Measurements from ENCODE around the gene SYCE1L. TPM values are rescaled to one million over a fixed set of nuclear protein-coding genes. Genes with fewer than 3 reads are reported as not detected.
A peak's percentile ranks its signal among the peaks of the same experiment; 100 is the strongest.

SYCE1L gene
- total and polyA plus RNA-seq, 9 of the 15 experiments (the other 6 are each of a cell fraction or from before 2014, with no cell fraction given): 0.54 to 2.7 (median 1.1) TPM; not detected in 5

GRCh38 chr16:77191259-77191969 lies 7.8 kb upstream of the SYCE1L start (continued):
- TF ChIP-seq, protein P1, sequence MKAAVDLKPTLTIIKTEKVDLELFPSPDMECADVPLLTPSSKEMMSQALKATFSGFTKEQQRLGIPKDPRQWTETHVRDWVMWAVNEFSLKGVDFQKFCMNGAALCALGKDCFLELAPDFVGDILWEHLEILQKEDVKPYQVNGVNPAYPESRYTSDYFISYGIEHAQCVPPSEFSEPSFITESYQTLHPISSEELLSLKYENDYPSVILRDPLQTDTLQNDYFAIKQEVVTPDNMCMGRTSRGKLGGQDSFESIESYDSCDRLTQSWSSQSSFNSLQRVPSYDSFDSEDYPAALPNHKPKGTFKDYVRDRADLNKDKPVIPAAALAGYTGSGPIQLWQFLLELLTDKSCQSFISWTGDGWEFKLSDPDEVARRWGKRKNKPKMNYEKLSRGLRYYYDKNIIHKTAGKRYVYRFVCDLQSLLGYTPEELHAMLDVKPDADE (conservative IDR thresholded peaks at IDR 0.05; ENCODE audit: control insufficient read depth, low read depth, low read length): no peak
- TF ChIP-seq DIDO1 (tag; IDR thresholded peaks at IDR 0.05; ENCODE audit: low read depth) (0 out of 2 replicates have a peak, but pooled peaks have one; percentile 1), ILF3 (IDR thresholded peaks at IDR 0.05; ENCODE audit: borderline replicate concordance) (no peak), NR2F6 (CRISPR knock-in tag; IDR thresholded peaks at IDR 0.05) (no peak), SMAD3 (CRISPR knock-in tag; conservative IDR thresholded peaks at IDR 0.05) (no peak), CBFA2T3 (IDR thresholded peaks at IDR 0.05) (no peak), SAP30 (IDR thresholded peaks at IDR 0.05; ENCODE audit: borderline replicate concordance, insufficient read depth, low read depth, low read length, poor library complexity, severe bottlenecking) (peak; percentile 55), ZC3H4 (CRISPR knock-in tag; IDR thresholded peaks at IDR 0.05; ENCODE audit: borderline replicate concordance) (0 out of 2 replicates have a peak, but pooled peaks have one; percentile 44), HSF4 (CRISPR knock-in tag; IDR thresholded peaks at IDR 0.05; ENCODE audit: borderline replicate concordance) (no peak), ZFP91 (CRISPR knock-in tag; IDR thresholded peaks at IDR 0.05) (no peak), POLR3A (IDR thresholded peaks at IDR 0.05; ENCODE audit: borderline replicate concordance, extremely low read depth, insufficient read depth, insufficient read length) (no peak)
- TF ChIP-seq, protein P2, sequence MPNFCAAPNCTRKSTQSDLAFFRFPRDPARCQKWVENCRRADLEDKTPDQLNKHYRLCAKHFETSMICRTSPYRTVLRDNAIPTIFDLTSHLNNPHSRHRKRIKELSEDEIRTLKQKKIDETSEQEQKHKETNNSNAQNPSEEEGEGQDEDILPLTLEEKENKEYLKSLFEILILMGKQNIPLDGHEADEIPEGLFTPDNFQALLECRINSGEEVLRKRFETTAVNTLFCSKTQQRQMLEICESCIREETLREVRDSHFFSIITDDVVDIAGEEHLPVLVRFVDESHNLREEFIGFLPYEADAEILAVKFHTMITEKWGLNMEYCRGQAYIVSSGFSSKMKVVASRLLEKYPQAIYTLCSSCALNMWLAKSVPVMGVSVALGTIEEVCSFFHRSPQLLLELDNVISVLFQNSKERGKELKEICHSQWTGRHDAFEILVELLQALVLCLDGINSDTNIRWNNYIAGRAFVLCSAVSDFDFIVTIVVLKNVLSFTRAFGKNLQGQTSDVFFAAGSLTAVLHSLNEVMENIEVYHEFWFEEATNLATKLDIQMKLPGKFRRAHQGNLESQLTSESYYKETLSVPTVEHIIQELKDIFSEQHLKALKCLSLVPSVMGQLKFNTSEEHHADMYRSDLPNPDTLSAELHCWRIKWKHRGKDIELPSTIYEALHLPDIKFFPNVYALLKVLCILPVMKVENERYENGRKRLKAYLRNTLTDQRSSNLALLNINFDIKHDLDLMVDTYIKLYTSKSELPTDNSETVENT (CRISPR knock-in tag; IDR thresholded peaks at IDR 0.05): no peak
- TF ChIP-seq, protein P3, sequence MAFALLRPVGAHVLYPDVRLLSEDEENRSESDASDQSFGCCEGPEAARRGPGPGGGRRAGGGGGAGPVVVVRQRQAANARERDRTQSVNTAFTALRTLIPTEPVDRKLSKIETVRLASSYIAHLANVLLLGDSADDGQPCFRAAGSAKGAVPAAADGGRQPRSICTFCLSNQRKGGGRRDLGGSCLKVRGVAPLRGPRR (CRISPR knock-in tag; IDR thresholded peaks at IDR 0.05): no peak
- TF ChIP-seq, protein P4, sequence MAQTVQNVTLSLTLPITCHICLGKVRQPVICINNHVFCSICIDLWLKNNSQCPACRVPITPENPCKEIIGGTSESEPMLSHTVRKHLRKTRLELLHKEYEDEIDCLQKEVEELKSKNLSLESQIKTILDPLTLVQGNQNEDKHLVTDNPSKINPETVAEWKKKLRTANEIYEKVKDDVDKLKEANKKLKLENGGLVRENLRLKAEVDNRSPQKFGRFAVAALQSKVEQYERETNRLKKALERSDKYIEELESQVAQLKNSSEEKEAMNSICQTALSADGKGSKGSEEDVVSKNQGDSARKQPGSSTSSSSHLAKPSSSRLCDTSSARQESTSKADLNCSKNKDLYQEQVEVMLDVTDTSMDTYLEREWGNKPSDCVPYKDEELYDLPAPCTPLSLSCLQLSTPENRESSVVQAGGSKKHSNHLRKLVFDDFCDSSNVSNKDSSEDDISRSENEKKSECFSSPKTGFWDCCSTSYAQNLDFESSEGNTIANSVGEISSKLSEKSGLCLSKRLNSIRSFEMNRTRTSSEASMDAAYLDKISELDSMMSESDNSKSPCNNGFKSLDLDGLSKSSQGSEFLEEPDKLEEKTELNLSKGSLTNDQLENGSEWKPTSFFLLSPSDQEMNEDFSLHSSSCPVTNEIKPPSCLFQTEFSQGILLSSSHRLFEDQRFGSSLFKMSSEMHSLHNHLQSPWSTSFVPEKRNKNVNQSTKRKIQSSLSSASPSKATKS (CRISPR knock-in tag; IDR thresholded peaks at IDR 0.05): no peak

Data from K562 (cell line).